Measurements from ENCODE around the gene COL17A1.
A peak's percentile ranks its signal among the peaks of the same experiment; 100 is the strongest.

Gene COL17A1

GRCh38 chr10:103985726-103986125 lies 100.0 kb downstream of the COL17A1 start:
- DNase-seq (ENCODE audit: low read depth): no peak
- TF ChIP-seq CTCF (IDR thresholded peaks at IDR 0.05; ENCODE audit: low read depth, low read length, missing control alignments): no peak
- H3K4me3 ChIP-seq (ENCODE audit: low read depth, low read length): no peak overlapping the region

- TF ChIP-seq CTCF (IDR thresholded peaks at IDR 0.05; ENCODE audit: low read depth, low read length, missing control alignments): no peak
- DNase-seq (ENCODE audit: low read depth): peak; percentile 43
- peak overlapping the region; percentile 0 for H3K4me3 ChIP-seq (ENCODE audit: low read depth, low read length)
These were observed 102.2 kb downstream of the COL17A1 start for GRCh38 chr10:103983367-103983911.

- H3K4me3 ChIP-seq (ENCODE audit: low read depth, low read length): no peak overlapping the region
- no peak for DNase-seq (ENCODE audit: low read depth)
These were observed 103.0 kb downstream of the COL17A1 start for GRCh38 chr10:103982639-103983038.

More at GRCh38 chr10:103982639-103983038, 103.0 kb downstream of the COL17A1 start:
- peak; percentile 10 for TF ChIP-seq CTCF (IDR thresholded peaks at IDR 0.05; ENCODE audit: low read depth, low read length, missing control alignments)

All from GM12864 (cell line).